Retinal pigment epithelial cell (primary cell): ENCODE measurements around the gene FAM163B.

Experiments used
- DNase-seq: peaks from one replicate; pipeline ENCODE4 v3.0.0-alpha.2; 2010; ENCODE audit warnings: low read depth
- H3K4me3 ChIP-seq: 2 replicates; pipeline ENCODE4 v1.5.1; 2011; ENCODE audit warnings: mild to moderate bottlenecking, low read length, control low read depth, moderate library complexity
- TF ChIP-seq, protein P1 (sequence below): conservative IDR thresholded peaks from 2 replicates; pipeline ENCODE4 v1.5.1; 2011; ENCODE audit warnings: low read depth, low read length, control low read depth, inconsistent platforms

Gene FAM163B

DNA sequence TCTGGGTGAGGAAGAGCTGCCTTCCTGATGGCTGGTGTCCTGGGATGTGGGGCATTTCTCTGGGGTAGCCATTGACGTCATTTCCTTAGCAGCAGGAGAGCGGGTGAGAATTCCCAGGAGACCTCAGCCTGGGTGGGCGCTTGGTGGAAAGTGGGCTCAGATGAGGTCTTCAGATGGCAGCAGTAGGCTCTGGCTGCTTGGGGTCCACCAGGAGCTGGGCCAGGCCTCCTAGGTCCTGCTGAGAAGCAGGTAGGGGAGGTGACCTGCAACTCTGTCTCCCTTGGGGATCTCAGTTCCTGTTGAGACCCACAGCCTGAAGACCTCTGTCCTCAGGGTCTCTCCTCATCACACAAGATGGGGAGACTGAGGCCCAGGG lies 31.5 kb downstream of the FAM163B start:
- DNase-seq = no peak
- TF ChIP-seq, protein P1, sequence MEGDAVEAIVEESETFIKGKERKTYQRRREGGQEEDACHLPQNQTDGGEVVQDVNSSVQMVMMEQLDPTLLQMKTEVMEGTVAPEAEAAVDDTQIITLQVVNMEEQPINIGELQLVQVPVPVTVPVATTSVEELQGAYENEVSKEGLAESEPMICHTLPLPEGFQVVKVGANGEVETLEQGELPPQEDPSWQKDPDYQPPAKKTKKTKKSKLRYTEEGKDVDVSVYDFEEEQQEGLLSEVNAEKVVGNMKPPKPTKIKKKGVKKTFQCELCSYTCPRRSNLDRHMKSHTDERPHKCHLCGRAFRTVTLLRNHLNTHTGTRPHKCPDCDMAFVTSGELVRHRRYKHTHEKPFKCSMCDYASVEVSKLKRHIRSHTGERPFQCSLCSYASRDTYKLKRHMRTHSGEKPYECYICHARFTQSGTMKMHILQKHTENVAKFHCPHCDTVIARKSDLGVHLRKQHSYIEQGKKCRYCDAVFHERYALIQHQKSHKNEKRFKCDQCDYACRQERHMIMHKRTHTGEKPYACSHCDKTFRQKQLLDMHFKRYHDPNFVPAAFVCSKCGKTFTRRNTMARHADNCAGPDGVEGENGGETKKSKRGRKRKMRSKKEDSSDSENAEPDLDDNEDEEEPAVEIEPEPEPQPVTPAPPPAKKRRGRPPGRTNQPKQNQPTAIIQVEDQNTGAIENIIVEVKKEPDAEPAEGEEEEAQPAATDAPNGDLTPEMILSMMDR = no peak
- no peak overlapping the region for H3K4me3 ChIP-seq

DNA sequence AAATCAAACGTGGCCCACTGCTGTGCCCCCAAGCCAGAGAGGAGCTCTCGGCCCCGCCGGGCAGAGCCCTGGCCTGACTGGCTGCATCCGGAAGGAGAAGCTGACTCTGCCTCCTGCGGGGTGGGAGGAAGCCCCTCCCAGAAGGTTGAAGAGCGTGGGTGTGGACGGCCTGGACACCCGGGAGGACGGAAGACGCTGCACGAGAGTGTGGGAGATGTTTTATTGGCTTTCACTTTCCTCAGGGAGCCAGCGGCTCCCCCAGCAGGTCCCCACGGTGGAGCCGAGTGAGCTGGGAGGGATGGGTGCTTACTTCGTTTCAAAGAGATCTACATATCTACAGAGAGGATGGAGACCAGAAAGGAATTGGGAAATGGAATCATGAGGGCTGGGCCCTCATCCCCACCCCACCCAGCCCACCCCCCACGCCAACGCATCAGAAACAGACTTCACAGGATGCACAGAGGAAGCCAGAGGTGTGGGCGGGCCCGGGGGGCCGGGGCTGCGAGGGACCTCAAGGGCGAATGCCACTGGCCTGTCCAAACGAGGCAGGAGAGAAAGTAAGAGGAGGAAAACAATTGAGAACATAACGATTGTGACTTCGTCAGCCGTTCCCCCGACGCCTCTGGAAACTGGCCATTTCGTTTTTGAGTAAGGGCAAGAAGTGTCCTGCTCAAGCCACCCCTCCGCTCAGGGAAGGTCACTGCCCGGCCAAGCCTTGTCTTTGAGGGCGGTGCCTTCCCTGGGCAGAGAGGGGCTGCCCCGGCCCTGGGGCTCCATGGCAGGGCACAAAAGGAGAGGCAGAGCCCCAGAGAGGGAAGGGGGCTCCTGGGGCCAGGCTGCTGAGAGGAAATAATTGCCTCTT lies 32.1 kb downstream of the FAM163B start:
- no peak overlapping the region for H3K4me3 ChIP-seq
- DNase-seq = no peak
- TF ChIP-seq, protein P1 = no peak

- TF ChIP-seq, protein P1 = no peak
- no peak for DNase-seq
- H3K4me3 ChIP-seq = no peak overlapping the region
These were observed 32.9 kb downstream of the FAM163B start for GRCh38 chr9:133576031-133576874.

DNA sequence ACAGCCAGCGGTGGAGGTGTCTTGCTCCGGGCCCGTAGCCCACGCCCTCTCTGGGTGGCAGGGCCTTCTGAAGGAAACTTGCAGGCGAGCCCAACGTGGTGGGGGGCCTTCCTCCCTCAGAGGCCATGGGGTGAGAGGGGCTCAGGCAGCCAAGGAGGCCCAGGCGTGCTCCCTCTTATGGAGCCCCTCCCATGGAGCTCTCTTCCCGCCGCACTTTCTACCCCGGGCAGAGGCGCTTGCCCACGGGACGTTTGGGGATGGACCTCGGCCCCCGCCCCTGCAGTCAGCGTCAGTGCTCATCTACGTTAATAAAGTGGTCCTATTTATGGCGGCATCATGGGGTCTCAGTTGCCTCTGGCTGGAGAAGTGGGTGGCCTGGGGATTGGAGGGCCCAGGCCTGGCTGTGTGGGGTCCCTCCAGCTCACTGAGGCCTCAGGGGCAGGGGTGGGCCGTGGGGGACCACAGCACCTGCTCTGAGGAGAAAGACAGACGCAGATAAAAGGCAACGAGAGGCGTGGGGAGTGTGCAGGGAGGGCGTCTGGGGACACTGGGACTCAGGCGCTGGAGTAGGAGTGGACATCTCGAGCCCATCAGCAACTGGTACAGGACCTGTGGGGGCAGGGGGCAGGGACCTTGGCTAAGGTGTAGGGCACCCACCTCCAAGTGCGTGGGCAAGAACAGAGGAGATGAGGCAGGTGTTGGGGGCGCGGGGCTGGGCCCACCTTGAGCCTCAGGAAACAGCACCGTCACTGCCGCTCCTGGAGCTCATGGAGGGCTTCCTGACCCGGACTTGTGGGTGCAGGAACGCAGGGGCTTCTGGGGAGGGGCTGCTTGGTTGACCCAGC lies 33.8 kb downstream of the FAM163B start:
- TF ChIP-seq, protein P1 = no peak
- DNase-seq = no peak
- H3K4me3 ChIP-seq = no peak overlapping the region

DNA sequence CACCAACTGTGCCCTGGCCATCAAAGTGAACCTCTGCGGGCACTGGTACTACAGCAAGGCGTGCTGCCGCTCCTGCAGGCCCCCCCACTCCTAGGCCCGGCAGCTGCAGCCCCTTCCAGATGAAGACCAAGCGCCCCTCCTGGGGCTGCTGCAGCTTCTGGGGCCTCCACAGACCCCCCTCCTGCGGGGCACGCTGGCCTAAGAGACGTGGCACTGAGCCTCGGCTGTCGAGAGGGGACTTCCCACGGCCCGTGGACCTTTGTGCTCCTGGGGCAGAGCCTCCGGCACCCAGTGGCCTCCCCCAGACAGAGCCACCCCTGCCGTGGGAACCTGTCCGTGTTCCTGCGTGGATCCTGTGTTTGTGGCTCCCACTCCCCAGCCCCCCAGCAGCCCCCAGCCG lies 34.4 kb downstream of the FAM163B start:
- no peak for DNase-seq
- H3K4me3 ChIP-seq = no peak overlapping the region
- TF ChIP-seq, protein P1 = no peak

GRCh38 chr9:133573791-133574515 lies 35.2 kb downstream of the FAM163B start:
- TF ChIP-seq, protein P1 = no peak
- no peak overlapping the region for H3K4me3 ChIP-seq
- DNase-seq = no peak
